ENCODE results near the gene CAMK2D. TPM values are rescaled to one million over a fixed set of nuclear protein-coding genes. Genes with fewer than 3 reads are reported as not detected.
A peak's percentile ranks its signal among the peaks of the same experiment; 100 is the strongest.
"Not testable (repeated sequence)": the region's sequence is repeated elsewhere in the genome, so short reads cannot be mapped to it uniquely, and the experiment has no call there.

CAMK2D gene
- total and polyA plus RNA-seq, 2 experiments from 2014 or later, result 36.8 to 99.1 TPM

GRCh38 chr4:113764720-113765264 lies 3.3 kb upstream of the CAMK2D start:
- H3K27me3 ChIP-seq, result no peaks in the 10 kb centered on the region
- peaks cover 25% of the 10 kb centered on the region for H3K4me1 ChIP-seq (ENCODE audit: insufficient read depth)
- peaks cover 10% of the 10 kb centered on the region for H3K79me2 ChIP-seq
- no peaks in the 10 kb centered on the region for H3K9me2 ChIP-seq (replicated peaks; ENCODE audit: insufficient read depth)
- no peak for TF ChIP-seq CTCF (IDR thresholded peaks at IDR 0.05; ENCODE audit: poor library complexity)
- H4K20me1 ChIP-seq (ENCODE audit: insufficient read depth, poor library complexity, severe bottlenecking), result no peaks in the 10 kb centered on the region
- H2AFZ ChIP-seq, result no peak overlapping the region
- H3K4me2 ChIP-seq, result peak overlapping the region; percentile 28
- peak overlapping the region; percentile 92 for H3K27ac ChIP-seq
- no peak for DNase-seq (ENCODE audit: low spot score)
- 26% methylated on average over 1 of the region's 1 CpG for WGBS (ENCODE audit: low lambda C conversion rate, missing lambda C conversion rate)
- H3K9me3 ChIP-seq (ENCODE audit: low read depth), result no peaks in the 10 kb centered on the region
- no peaks in the 10 kb centered on the region for H3K36me3 ChIP-seq (replicated peaks; ENCODE audit: insufficient read depth, low read depth)
- H3K4me3 ChIP-seq, result no peak overlapping the region

GRCh38 chr4:113763923-113764322 lies 2.4 kb upstream of the CAMK2D start:
- H3K27me3 ChIP-seq; DNase-seq (ENCODE audit: low spot score); H3K36me3 ChIP-seq (replicated peaks; ENCODE audit: insufficient read depth, low read depth); H3K9me3 ChIP-seq (ENCODE audit: low read depth); H3K9me2 ChIP-seq (replicated peaks; ENCODE audit: insufficient read depth); H3K4me3 ChIP-seq; H4K20me1 ChIP-seq (ENCODE audit: insufficient read depth, poor library complexity, severe bottlenecking): not testable (repeated sequence)
- peaks cover 29% of the 10 kb centered on the region for H3K4me1 ChIP-seq (ENCODE audit: insufficient read depth)
- peak overlapping the region; percentile 64 for H2AFZ ChIP-seq
- peak overlapping the region; percentile 69 for H3K4me2 ChIP-seq
- peaks cover 19% of the 10 kb centered on the region for H3K79me2 ChIP-seq
- 92% methylated on average over 12 of the region's 12 CpGs for WGBS (ENCODE audit: low lambda C conversion rate, missing lambda C conversion rate)
- peak overlapping the region; percentile 92 for H3K27ac ChIP-seq

GRCh38 chr4:113763029-113763285 lies 1.4 kb upstream of the CAMK2D start:
- Histone ChIP-seq H3K9me3 (ENCODE audit: low read depth) (no peaks in the 10 kb centered on the region), H2AFZ (peak overlapping the region; percentile 64), H3K4me1 (ENCODE audit: insufficient read depth) (peaks cover 37% of the 10 kb centered on the region), H3K4me2 (peak overlapping the region; percentile 69), H3K27me3 (no peaks in the 10 kb centered on the region), H4K20me1 (ENCODE audit: insufficient read depth, poor library complexity, severe bottlenecking) (peaks cover 12% of the 10 kb centered on the region), H3K9me2 (replicated peaks; ENCODE audit: insufficient read depth) (no peaks in the 10 kb centered on the region), H3K79me2 (peaks cover 29% of the 10 kb centered on the region), H3K36me3 (replicated peaks; ENCODE audit: insufficient read depth, low read depth) (no peaks in the 10 kb centered on the region), H3K27ac (peak overlapping the region; percentile 92), H3K4me3 (peak overlapping the region; percentile 10)
- no peak for DNase-seq (ENCODE audit: low spot score)
- TF ChIP-seq CTCF (IDR thresholded peaks at IDR 0.05; ENCODE audit: poor library complexity), result no peak
- TF ChIP-seq EZH2phosphoT487 (IDR thresholded peaks at IDR 0.05; ENCODE audit: low read depth, severe bottlenecking, unreplicated experiment), result no peak
- TF ChIP-seq EZH2 (IDR thresholded peaks at IDR 0.05; ENCODE audit: borderline replicate concordance), result no peak
- 17% methylated on average over 6 of the region's 6 CpGs for WGBS (ENCODE audit: low lambda C conversion rate, missing lambda C conversion rate)

DNA sequence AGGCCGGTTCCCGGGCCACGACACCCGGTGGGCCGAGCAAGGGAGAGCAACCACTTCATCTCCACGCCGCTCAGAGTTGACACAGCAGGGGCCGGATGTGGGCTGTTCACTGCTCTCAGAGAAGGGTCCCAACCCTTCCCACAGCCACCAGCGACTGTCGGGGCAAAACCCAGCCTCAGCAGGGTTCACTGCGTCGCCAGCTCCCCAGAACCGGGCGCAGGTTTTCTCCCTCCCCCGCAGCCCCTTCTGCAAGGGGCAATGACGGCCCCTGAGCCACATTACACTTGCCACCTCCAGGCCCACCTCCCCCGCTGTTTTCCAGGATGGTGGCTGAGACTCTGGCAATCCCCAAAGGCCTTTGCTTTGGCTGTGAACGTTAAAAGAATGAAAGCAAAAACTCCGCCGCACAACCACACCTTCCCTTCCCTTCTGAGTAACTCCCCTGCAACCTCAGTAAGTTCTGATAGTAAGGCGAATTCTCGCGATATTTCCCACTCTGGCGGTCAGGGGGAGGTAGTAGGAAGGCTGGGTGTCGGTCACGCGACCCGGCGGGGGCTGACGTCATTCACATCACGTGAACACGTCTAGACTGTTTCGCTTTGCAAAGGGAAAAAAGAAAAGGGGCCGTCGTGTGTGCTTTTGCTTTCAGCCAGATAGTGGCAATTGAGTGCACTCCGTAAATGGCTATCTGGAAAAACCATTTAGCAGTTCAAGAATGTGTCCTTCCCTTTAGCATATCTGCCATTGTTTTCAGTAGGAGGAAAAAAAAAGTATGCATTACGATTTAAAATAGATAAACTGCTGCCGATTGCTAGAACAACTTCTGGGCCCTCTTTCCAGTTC lies 869 bp upstream of the CAMK2D start:
- Histone ChIP-seq H3K36me3 (replicated peaks; ENCODE audit: insufficient read depth, low read depth) (no peaks in the 10 kb centered on the region), H3K4me1 (ENCODE audit: insufficient read depth) (peaks cover 43% of the 10 kb centered on the region), H3K27ac (peak overlapping the region; percentile 99), H4K20me1 (ENCODE audit: insufficient read depth, poor library complexity, severe bottlenecking) (peaks cover 12% of the 10 kb centered on the region), H3K79me2 (peaks cover 34% of the 10 kb centered on the region), H3K4me2 (peak overlapping the region; percentile 93), H2AFZ (peak overlapping the region; percentile 64), H3K9me3 (ENCODE audit: low read depth) (no peaks in the 10 kb centered on the region), H3K9me2 (replicated peaks; ENCODE audit: insufficient read depth) (no peaks in the 10 kb centered on the region), H3K27me3 (no peaks in the 10 kb centered on the region), H3K4me3 (peak overlapping the region; percentile 72)
- under 1% methylated on average over 38 of the region's 38 CpGs for WGBS (ENCODE audit: low lambda C conversion rate, missing lambda C conversion rate)
- TF ChIP-seq EZH2phosphoT487 (IDR thresholded peaks at IDR 0.05; ENCODE audit: low read depth, severe bottlenecking, unreplicated experiment) (no peak), CTCF (IDR thresholded peaks at IDR 0.05; ENCODE audit: poor library complexity) (no peak), EZH2 (IDR thresholded peaks at IDR 0.05; ENCODE audit: borderline replicate concordance) (no peak)
- peak; percentile 100 for DNase-seq (ENCODE audit: low spot score)

Data from hepatocyte (in vitro differentiated cells).